Natural killer cell (primary cell): ENCODE measurements around the gene ABCC1. TPM values are rescaled to one million over a fixed set of nuclear protein-coding genes. Genes with fewer than 3 reads are reported as not detected.

ENCODE experiments used
- ATAC-seq, 3 donors: fragments of 150-1000 bp in 2 of 3; fragments of 200-7000 bp in 1 of 3; cut with Tn5 transposase; 1 replicate in 1 of 3; 2 replicates in 2 of 3; pipeline ENCODE4 v1.10.0; 2021; ENCODE audit warnings: mild to moderate bottlenecking in 2 of 3, moderate library complexity in 2 of 3
- DNase-seq, 2 donors: peaks; one replicate each; pipeline versions ENCODE4 v3.0.0 to v3.0.0-alpha.2; 2013 to 2021; ENCODE audit warnings: mixed read lengths in 1 of 2
- H3K27ac ChIP-seq: one replicate; pipeline ENCODE4 v1.5.1; 2013; ENCODE audit warnings: mild to moderate bottlenecking, low read length
- H3K27me3 ChIP-seq: one replicate; pipeline ENCODE4 v1.6.1; 2013; ENCODE audit warnings: low read length; ENCODE audit not compliant: control insufficient read depth, insufficient read depth
- H3K36me3 ChIP-seq: one replicate; pipeline ENCODE4 v1.6.1; 2013; ENCODE audit warnings: low read length; ENCODE audit not compliant: control insufficient read depth, insufficient read depth
- H3K4me1 ChIP-seq: one replicate; pipeline ENCODE4 v1.6.1; 2013; ENCODE audit warnings: low read length; ENCODE audit not compliant: control insufficient read depth, insufficient read depth
- H3K4me3 ChIP-seq: one replicate; pipeline ENCODE4 v1.5.1; 2013; ENCODE audit warnings: low read length
- H3K9me3 ChIP-seq: one replicate; pipeline ENCODE4 v1.6.1; 2013; ENCODE audit warnings: low read length; ENCODE audit not compliant: control insufficient read depth, insufficient read depth
- H3K27ac Mint-ChIP-seq, 2 donors: one replicate each; pipeline ENCODE4 v1.8.0; 2022; ENCODE audit warnings: mild to moderate bottlenecking in 2 of 2, mixed read lengths in 2 of 2, moderate library complexity in 1 of 2
- H3K27me3 Mint-ChIP-seq, 2 donors: one replicate each; pipeline ENCODE4 v1.8.0; 2022; ENCODE audit warnings: low read depth in 2 of 2, mixed read lengths in 2 of 2
- H3K36me3 Mint-ChIP-seq: one replicate; pipeline ENCODE4 v1.8.0; 2022; ENCODE audit warnings: mixed read lengths
- H3K4me1 Mint-ChIP-seq, 2 donors: one replicate each; pipeline ENCODE4 v1.8.0; 2022; ENCODE audit warnings: mixed read lengths in 2 of 2
- H3K4me3 Mint-ChIP-seq: one replicate; pipeline ENCODE4 v1.8.0; 2022; ENCODE audit warnings: mild to moderate bottlenecking, moderate library complexity, mixed read lengths
- H3K9me3 Mint-ChIP-seq, 2 donors: one replicate each; pipeline ENCODE4 v1.8.0; 2022; ENCODE audit warnings: mixed read lengths in 2 of 2
- WGBS: methylation state at CpG from one replicate; pipeline ENCODE4 v1.1.7; 2013; ENCODE audit warnings: missing lambda C conversion rate; ENCODE audit not compliant: insufficient coverage; 5-methylcytosine and 5-hydroxymethylcytosine counted together
- intact Hi-C: fragments of 100-400 bp; cut with micrococcal nuclease; formaldehyde crosslinking; loops from one replicate; pipeline ENCODE4 v1.14.2; 2022
- total RNA-seq, 4 donors: library from RNA; stranded (reverse); fragments of 120-200 nt in 1 of 4; gene quantifications; one replicate each; pipeline versions ENCODE4 v1.2.3 to v1.2.4, GENCODE V29; 2013 to 2022
- TF ChIP-seq, protein P1 (sequence below): fragments of 200-600 bp; IDR thresholded peaks from one replicate; pipeline ENCODE4 v1.8.0; 2022; ENCODE audit warnings: antibody characterized with exemption

The ABCC1 gene
- total RNA-seq, 3 donors from 2014 or later (not counting 1 experiment from before 2014, with no cell fraction given), result 24.5 to 53.9 (median 27.9) TPM

DNA sequence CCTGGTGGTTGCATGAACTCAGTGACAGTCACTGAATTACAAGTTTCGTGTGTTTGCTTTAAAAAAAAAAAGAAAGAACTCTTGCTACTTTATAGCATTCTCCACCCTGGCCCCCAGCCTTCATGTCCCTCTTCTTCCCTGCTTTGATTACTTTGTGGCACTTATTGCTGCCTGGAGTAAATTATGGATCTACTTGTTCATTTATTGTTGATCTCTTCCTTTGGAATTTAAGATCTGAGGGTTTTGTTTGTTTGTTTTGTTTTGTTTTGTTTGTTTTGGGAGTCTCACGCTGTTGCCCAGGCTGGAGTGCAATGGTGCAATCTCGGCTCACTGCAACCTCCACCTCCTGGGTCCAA, 147.4 kb downstream of the ABCC1 start:
- no peak for ATAC-seq
- H3K36me3 ChIP-seq, result peaks cover 10% of the 10 kb centered on the region
- no peaks in the 10 kb centered on the region for H3K9me3 Mint-ChIP-seq
- H3K27ac Mint-ChIP-seq, result no peak overlapping the region
- H3K27me3 Mint-ChIP-seq, result no peaks in the 10 kb centered on the region
- no peaks in the 10 kb centered on the region for H3K27me3 ChIP-seq
- H3K4me3 Mint-ChIP-seq, result no peak overlapping the region
- H3K4me1 Mint-ChIP-seq, result peaks cover 0 to 5% of the 10 kb centered on the region in 2 donors
- TF ChIP-seq, protein P1, sequence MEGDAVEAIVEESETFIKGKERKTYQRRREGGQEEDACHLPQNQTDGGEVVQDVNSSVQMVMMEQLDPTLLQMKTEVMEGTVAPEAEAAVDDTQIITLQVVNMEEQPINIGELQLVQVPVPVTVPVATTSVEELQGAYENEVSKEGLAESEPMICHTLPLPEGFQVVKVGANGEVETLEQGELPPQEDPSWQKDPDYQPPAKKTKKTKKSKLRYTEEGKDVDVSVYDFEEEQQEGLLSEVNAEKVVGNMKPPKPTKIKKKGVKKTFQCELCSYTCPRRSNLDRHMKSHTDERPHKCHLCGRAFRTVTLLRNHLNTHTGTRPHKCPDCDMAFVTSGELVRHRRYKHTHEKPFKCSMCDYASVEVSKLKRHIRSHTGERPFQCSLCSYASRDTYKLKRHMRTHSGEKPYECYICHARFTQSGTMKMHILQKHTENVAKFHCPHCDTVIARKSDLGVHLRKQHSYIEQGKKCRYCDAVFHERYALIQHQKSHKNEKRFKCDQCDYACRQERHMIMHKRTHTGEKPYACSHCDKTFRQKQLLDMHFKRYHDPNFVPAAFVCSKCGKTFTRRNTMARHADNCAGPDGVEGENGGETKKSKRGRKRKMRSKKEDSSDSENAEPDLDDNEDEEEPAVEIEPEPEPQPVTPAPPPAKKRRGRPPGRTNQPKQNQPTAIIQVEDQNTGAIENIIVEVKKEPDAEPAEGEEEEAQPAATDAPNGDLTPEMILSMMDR, result no peak
- no peaks in the 10 kb centered on the region for H3K9me3 ChIP-seq
- H3K4me3 ChIP-seq, result no peak overlapping the region
- WGBS, result 95% methylated on average over 3 of the region's 3 CpGs
- no peaks in the 10 kb centered on the region for H3K36me3 Mint-ChIP-seq
- H3K27ac ChIP-seq, result no peak overlapping the region
- DNase-seq, result no peak
- no peaks in the 10 kb centered on the region for H3K4me1 ChIP-seq
- intact Hi-C loops, result no loop called here

DNA sequence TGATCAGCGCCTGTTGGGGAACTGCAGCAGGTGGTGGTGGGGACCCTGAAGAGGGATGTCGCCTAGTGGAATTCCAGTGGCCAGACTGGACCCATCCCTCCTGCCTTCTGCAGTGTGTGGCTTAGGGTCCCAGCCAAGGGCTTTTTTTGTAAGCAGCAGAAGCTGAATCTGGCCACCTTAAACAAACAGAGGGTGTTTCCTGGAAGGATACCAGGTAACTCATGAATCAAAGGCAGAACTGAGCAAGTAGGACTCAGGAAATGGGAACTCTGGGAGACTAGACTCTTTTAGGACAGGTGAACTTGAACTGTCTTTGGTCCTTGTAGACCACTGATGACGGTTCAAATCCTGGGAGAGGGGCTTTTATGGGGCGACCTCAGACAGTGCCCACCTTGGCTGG, 149.9 kb downstream of the ABCC1 start:
- intact Hi-C loops, result no loop called here
- no peaks in the 10 kb centered on the region for H3K9me3 Mint-ChIP-seq
- no peaks in the 10 kb centered on the region for H3K27me3 ChIP-seq
- H3K27ac Mint-ChIP-seq, result no peak overlapping the region
- TF ChIP-seq, protein P1, result no peak
- H3K4me3 ChIP-seq, result no peak overlapping the region
- H3K9me3 ChIP-seq, result no peaks in the 10 kb centered on the region
- no peaks in the 10 kb centered on the region for H3K27me3 Mint-ChIP-seq
- no peak overlapping the region for H3K4me3 Mint-ChIP-seq
- 99% methylated on average over 4 of the region's 4 CpGs for WGBS
- H3K4me1 ChIP-seq, result no peaks in the 10 kb centered on the region
- no peak for ATAC-seq
- H3K36me3 Mint-ChIP-seq, result peaks cover 10% of the 10 kb centered on the region
- no peak for DNase-seq
- peaks cover 0 to 5% of the 10 kb centered on the region in 2 donors for H3K4me1 Mint-ChIP-seq
- no peak overlapping the region for H3K27ac ChIP-seq
- peaks cover 21% of the 10 kb centered on the region for H3K36me3 ChIP-seq

DNA sequence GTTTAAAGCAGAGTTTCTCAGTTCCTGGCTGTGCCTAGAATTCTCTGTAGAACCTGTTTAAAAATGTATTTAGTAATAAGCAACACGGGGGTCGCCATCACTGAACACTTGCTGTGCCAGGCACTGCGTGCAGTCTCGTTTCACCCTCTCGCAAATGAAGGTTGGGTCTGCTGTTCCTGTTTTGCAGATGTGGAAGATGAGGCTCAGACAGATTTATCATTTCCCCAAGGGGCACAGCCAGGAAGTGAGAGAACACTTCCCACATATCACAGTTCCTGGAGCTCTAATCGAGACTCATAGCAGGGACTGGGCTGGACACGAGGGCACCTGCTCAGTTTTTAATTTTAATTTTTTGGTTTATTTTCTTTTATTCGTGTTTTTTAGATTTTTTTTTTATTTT, 151.2 kb downstream of the ABCC1 start:
- Mint-ChIP-seq H3K36me3 (peaks cover 10% of the 10 kb centered on the region), H3K9me3 (no peaks in the 10 kb centered on the region), H3K4me1 (peaks cover 0 to 5% of the 10 kb centered on the region in 2 donors), H3K27ac (no peak overlapping the region), H3K4me3 (no peak overlapping the region), H3K27me3 (no peaks in the 10 kb centered on the region)
- ATAC-seq, result no peak
- H3K4me3 ChIP-seq, result no peak overlapping the region
- H3K27me3 ChIP-seq, result no peaks in the 10 kb centered on the region
- intact Hi-C loops, result no loop called here
- TF ChIP-seq, protein P1, result no peak
- no peak overlapping the region for H3K27ac ChIP-seq
- peaks cover 23% of the 10 kb centered on the region for H3K36me3 ChIP-seq
- WGBS, result 53% methylated on average over 5 of the region's 8 CpGs
- no peaks in the 10 kb centered on the region for H3K9me3 ChIP-seq
- DNase-seq, result no peak
- H3K4me1 ChIP-seq, result no peaks in the 10 kb centered on the region

DNA sequence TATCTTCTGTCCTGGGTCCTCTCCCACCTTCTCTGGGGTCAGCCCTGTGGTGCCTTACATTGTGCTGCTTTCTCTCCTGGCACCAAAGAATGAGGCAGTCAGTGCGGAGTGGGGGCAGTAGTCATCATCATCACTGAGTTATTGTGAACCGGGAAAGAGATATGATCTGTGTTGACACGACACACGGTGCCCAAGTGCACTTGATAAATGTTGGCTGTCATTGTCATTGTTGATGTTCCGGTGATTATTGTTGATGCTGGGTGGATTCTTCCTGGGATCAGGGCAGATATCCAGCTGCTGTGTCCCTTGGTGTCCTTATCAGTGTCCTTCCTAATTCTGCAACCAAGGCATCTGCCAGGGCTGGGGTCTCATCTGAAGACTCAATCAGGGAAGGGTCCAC, 152.2 kb downstream of the ABCC1 start:
- Histone ChIP-seq H3K4me3 (no peak overlapping the region), H3K4me1 (no peaks in the 10 kb centered on the region), H3K9me3 (no peaks in the 10 kb centered on the region), H3K27ac (no peak overlapping the region), H3K36me3 (peaks cover 23% of the 10 kb centered on the region), H3K27me3 (no peaks in the 10 kb centered on the region)
- Mint-ChIP-seq H3K4me3 (no peak overlapping the region), H3K36me3 (peaks cover 10% of the 10 kb centered on the region), H3K27me3 (no peaks in the 10 kb centered on the region), H3K4me1 (peaks cover 0 to 5% of the 10 kb centered on the region in 2 donors), H3K9me3 (no peaks in the 10 kb centered on the region), H3K27ac (no peak overlapping the region)
- TF ChIP-seq, protein P1, result no peak
- DNase-seq (no peak), ATAC-seq (no peak)
- 95% methylated on average over 5 of the region's 5 CpGs for WGBS
- intact Hi-C loops, result no loop called here
